Glomerular endothelial cell (primary cell): ENCODE data around the gene OSTM1. TPM values are rescaled to one million over a fixed set of nuclear protein-coding genes. Genes with fewer than 3 reads are reported as not detected.

Source experiments
- DNase-seq: peaks from one replicate; pipeline ENCODE4 v3.0.0-alpha.2; 2011; ENCODE audit warnings: low read depth, low spot score; ENCODE audit errors: extremely low read depth
- total RNA-seq: library from RNA; depleted of rRNA; stranded (reverse); fragments of >200 nt; gene quantifications from 2 replicates; pipeline ENCODE4 v1.2.3, GENCODE V29; 2015

Gene OSTM1
- total RNA-seq, 1 donor from 2014 or later = 34.6 TPM

GRCh38 chr6:108102965-108103364 lies 28.4 kb upstream of the OSTM1 start:
- no peak for DNase-seq

DNA sequence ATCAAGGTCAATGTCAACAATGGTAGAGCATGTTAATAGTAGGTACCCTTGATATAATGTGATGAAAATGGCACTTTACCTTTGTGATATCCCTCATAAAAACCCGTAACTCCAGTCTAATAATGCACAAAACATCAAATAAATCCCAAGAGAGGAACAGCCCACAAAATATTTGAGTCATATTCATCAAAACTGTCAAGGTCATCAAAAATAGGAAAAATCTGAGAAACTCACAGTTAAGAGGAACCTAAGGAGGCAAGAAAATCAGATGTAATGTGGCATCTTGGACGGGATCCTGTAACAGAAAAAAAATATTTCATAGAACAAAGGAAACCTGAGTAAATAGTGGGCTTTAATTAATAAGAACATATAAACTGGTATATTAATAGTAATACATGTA lies 25.5 kb upstream of the OSTM1 start:
- DNase-seq = no peak

- DNase-seq = no peak
Measured at GRCh38 chr6:108097882-108098281, 23.3 kb upstream of the OSTM1 start.

GRCh38 chr6:108093781-108094300 lies 19.3 kb upstream of the OSTM1 start:
- no peak for DNase-seq

DNA sequence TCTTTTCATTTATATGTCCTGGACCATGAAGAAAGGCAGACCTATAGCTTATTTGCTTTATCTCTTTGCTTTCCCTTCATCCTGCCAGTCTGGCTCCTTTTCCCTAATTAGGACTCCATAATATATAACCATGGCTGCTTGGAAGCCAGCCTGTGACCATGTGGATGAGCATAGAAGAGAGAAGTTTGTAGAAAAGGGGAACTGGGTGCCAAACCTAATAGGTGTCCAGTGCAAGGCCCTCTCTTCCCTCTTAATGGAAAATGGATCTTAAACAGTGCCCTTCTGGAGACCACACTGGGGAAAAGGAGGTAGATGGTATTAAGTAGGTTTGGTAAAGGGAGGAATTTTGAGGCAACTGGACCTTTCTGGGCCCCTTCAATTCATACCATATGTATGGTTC lies 16.7 kb upstream of the OSTM1 start:
- no peak for DNase-seq

- DNase-seq = peak; percentile 5
Measured at GRCh38 chr6:108083349-108083748, 8.8 kb upstream of the OSTM1 start.

DNA sequence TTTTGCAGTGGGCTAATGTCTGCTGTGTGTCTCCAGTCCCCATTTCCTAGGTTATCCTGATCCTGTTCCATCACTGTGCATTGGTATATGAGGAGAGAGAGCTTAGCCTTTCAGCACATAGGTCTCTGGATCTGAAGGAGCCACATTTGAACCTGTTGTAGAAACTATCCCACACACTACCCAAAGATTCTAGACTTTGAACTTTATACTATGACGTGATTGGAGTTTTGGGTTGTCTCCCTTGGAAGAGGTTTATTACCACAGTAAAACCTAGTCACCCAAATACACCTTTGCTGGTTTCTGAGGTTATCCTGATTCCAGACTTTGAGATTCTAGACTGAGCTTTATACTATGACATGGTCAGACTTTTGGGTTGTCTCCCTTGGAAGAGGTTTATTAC lies 8.0 kb upstream of the OSTM1 start:
- DNase-seq = no peak

DNA sequence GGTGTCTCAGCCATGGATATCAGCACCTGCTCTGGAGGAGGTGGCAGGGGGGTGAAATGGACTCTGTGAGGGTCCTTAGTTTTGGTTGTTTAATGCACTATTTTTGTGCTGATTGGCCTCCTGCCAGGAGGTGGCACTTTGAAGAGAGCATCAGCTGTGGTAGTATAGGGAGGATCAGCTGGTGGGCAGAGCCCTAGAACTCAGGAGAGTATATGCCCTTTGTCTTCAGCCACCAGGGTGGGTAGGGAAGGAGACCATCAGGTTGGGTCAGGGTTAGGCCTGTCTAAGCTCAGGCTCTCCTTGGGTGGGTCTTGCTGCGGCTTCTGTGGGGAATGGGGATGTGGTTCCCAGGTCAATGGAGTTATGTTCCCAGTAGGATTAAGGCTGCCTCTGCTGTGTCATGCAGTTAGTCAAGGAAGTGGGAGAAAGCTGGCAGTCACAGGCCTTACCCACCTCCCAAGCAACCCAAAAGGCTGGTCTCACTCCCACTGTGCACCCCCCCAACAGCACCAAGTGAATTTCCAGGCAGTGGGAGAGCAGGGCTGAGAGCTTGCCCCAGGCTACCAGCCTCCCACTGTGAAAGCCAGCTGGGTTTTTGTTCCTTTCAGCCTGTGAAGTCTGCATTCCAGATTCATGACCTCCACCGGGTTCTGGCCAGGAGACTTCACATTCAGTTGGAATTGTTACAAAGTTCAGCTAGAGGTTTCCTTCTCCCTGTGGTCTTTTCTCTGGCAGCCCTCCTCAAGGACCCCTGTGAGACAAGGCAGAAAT lies 5.7 kb upstream of the OSTM1 start:
- DNase-seq = no peak

GRCh38 chr6:108078191-108078590 lies 3.6 kb upstream of the OSTM1 start:
- no peak for DNase-seq

GRCh38 chr6:108074057-108074358 lies 533 bp downstream of the OSTM1 start:
- no peak for DNase-seq

DNA sequence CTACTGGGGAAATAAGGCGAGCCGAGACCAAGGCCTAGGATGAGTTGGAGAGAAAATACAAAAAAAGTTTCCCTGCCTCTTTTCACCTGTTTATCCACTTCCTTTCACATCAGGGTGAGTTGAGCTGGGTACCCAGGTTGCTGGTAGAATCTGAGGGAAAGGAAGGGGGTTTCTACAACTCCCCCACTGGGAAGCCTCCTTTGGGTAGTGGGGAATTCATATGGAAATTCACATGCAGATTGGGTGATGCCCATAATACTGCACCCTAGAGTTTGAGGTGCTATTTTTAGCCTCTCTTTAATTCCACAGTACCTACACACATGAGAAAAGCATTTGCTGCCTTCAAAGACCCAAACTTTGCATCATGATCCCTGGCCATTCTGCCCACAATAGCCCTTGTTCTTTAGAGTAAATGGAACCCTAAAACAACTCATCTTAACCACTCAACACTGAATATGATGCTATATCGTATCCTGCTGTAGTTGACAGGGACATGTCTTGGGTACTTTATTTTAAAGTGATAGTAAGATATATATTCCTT lies 2.7 kb downstream of the OSTM1 start:
- no peak for DNase-seq

GRCh38 chr6:108068618-108069017 lies 5.9 kb downstream of the OSTM1 start:
- no peak for DNase-seq

GRCh38 chr6:108068182-108068581 lies 6.4 kb downstream of the OSTM1 start:
- DNase-seq = no peak

- DNase-seq = no peak
Measured at GRCh38 chr6:108052706-108053105, 21.8 kb downstream of the OSTM1 start.

- DNase-seq = no peak
Measured at GRCh38 chr6:108051481-108051880, 23.1 kb downstream of the OSTM1 start.

DNA sequence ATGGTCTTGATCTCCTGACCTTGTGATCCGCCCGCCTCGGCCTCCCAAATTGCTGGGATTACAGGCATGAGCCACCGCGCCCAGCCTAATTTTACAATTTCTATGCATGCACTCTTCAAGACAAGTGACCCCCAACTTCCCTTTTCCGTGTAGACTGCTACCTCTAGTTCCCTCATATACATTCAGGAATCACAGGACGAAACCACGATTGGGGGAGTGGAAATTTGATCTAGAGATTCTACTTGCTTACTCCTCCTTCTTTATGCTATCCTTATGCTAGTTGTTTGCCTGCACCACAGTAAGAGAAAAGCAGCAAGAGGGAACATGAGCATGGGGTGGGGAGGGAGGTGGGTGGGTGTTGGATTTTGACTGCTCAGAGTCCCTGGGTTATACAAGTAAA lies 34.9 kb downstream of the OSTM1 start:
- no peak for DNase-seq

DNA sequence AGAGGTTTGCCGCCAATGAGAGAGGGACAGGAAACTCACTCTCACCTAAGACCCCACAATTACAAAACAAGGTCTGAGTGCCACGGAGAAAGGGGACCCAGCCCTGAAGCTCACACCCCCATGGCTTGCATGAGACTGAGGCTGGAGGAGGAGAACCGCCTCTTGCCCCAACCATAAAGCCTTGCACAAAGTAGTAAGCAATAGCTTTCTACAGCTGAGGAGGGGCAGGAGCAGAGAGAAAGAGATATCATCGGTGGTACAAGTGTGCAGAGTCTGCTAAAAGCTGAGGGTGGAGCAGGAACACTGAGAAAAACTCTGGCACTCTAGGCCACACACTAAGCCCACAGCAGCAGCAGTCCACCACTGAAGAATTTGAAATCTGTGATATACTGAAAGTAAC lies 37.7 kb downstream of the OSTM1 start:
- DNase-seq = no peak

DNA sequence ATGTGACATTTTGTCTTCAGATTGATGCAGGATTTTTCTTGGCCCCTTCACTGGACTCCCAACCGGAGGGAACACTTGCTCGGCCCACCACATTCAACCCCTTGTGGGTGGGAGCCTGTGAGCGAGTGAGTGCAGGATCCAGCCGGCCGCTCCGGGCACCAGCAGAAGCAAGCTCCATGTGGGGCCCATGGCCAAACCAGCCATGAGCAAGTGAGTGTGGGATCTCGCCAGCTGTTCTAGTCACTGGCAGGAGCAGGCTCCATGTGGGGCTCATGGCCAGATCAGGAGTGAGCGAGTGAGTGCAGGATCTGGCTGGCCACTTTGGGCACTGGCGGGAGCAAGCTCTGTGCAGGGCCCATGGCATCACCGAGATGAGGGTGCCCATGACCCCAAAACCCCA lies 42.6 kb downstream of the OSTM1 start:
- no peak for DNase-seq

GRCh38 chr6:108030211-108030610 lies 44.3 kb downstream of the OSTM1 start:
- no peak for DNase-seq

- no peak for DNase-seq
Measured at GRCh38 chr6:108029226-108029921, 45.2 kb downstream of the OSTM1 start.

GRCh38 chr6:108027594-108027993 lies 46.9 kb downstream of the OSTM1 start:
- no peak for DNase-seq

DNA sequence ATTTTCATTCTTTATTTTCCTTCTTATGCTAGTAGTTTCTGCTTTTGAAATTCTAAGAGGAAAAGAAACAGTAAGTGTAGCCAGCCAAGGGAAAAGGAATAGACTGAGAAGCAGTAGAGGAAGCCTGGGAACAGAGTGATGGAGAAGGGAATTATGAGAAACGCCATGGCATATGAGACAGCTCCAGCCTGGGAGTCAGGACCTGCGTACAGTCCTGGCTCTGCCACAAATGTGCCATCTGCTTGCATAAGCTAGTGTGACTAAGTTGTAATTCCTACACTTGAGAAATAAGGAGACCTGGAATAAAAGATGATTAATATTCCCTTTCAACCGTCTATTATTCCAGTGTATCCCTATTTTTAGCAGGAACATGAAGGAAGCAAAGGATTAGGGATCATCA lies 47.5 kb downstream of the OSTM1 start:
- DNase-seq = no peak
